ENCODE measurements around the gene ESPN. TPM values are rescaled to one million over a fixed set of nuclear protein-coding genes. Genes with fewer than 3 reads are reported as not detected.

Gene ESPN
- total RNA-seq, 2 donors from 2014 or later = 4.1 to 10.5 TPM

DNA sequence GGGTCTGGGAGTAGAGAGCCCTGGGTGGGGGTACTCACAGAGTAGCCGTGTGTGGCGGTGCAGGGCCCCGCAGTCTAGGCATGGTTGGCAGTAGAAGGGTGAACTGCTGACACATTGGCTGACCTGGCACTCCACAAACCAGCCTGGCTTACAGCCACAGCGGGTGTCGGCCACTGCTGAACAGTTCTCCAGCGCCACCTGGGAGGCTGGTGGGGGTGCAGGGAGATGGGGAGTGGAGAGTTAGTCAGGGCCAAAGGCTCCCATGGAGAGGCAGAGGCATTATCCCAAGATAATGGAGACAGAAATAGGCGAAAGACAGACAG is 39.9 kb downstream of the ESPN start:
- no peak overlapping the region for H3K9ac ChIP-seq (ENCODE audit: extremely low read depth, low read length, poor library complexity, severe bottlenecking)
- peaks cover 2% of the 10 kb centered on the region for H3K4me1 Mint-ChIP-seq
- H3K9me3 ChIP-seq (ENCODE audit: control insufficient read depth, low read length) = no peaks in the 10 kb centered on the region
- H3K9me3 Mint-ChIP-seq = no peaks in the 10 kb centered on the region
- no peak overlapping the region for H3K27ac Mint-ChIP-seq
- H3K27me3 Mint-ChIP-seq (ENCODE audit: insufficient read depth) = peaks cover 17% of the 10 kb centered on the region
- WGBS, 2 experiments (ENCODE audit: insufficient coverage in 1 of 2, insufficient read length in 1 of 2) = 85 to 94% methylated on average over 5 to 7 of the region's 7 CpGs
- peak; percentile 80 for DNase-seq
- H3K36me3 Mint-ChIP-seq (ENCODE audit: low read depth) = peaks cover 41% of the 10 kb centered on the region
- no peaks in the 10 kb centered on the region for H3K27me3 ChIP-seq (ENCODE audit: control insufficient read depth, insufficient read depth, low read length, poor library complexity, severe bottlenecking)
- H3K4me3 ChIP-seq (ENCODE audit: low read length) = no peak overlapping the region
- H3K4me3 Mint-ChIP-seq = no peak overlapping the region
- H3K4me1 ChIP-seq (ENCODE audit: control insufficient read depth, insufficient read depth, low read length) = no peaks in the 10 kb centered on the region
- H3K27ac ChIP-seq (ENCODE audit: low read depth, low read length) = no peak overlapping the region
- no peak for TF ChIP-seq CTCF (conservative IDR thresholded peaks at IDR 0.05)
- H3K36me3 ChIP-seq (ENCODE audit: control insufficient read depth, insufficient read depth, low read length) = peaks cover 10% of the 10 kb centered on the region

DNA sequence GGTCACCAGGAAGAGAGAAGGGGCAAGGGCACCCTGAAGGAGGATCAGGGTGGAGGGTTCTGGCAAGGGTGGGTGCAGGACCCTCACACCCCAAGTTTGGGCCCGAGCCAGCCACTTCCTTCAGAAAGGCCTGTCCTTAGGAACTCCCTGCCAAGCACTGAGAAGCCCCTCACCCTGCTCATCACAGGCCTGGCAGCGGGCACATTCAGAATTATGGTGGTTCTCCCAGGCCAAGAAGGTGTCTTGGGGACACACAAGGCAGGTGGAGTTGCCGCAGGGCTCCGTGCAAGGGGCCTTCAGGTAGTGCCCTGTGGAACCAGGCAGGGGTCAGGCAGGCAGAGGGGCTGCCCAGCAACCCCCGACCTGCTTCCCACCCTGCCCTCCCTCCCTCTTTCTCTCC is 40.3 kb downstream of the ESPN start:
- H3K27ac Mint-ChIP-seq = no peak overlapping the region
- H3K4me1 Mint-ChIP-seq = peaks cover 2% of the 10 kb centered on the region
- no peak overlapping the region for H3K9ac ChIP-seq (ENCODE audit: extremely low read depth, low read length, poor library complexity, severe bottlenecking)
- no peak overlapping the region for H3K4me3 Mint-ChIP-seq
- no peak for DNase-seq
- 86 to 93% methylated on average over 5 of the region's 5 CpGs for WGBS, 2 experiments (ENCODE audit: insufficient coverage in 1 of 2, insufficient read length in 1 of 2)
- H3K27me3 Mint-ChIP-seq (ENCODE audit: insufficient read depth) = peaks cover 16% of the 10 kb centered on the region
- no peaks in the 10 kb centered on the region for H3K9me3 ChIP-seq (ENCODE audit: control insufficient read depth, low read length)
- no peaks in the 10 kb centered on the region for H3K9me3 Mint-ChIP-seq
- H3K27me3 ChIP-seq (ENCODE audit: control insufficient read depth, insufficient read depth, low read length, poor library complexity, severe bottlenecking) = no peaks in the 10 kb centered on the region
- no peaks in the 10 kb centered on the region for H3K4me1 ChIP-seq (ENCODE audit: control insufficient read depth, insufficient read depth, low read length)
- H3K36me3 Mint-ChIP-seq (ENCODE audit: low read depth) = peaks cover 45% of the 10 kb centered on the region
- no peak for TF ChIP-seq CTCF (conservative IDR thresholded peaks at IDR 0.05)
- H3K4me3 ChIP-seq (ENCODE audit: low read length) = no peak overlapping the region
- no peak overlapping the region for H3K27ac ChIP-seq (ENCODE audit: low read depth, low read length)
- peaks cover 14% of the 10 kb centered on the region for H3K36me3 ChIP-seq (ENCODE audit: control insufficient read depth, insufficient read depth, low read length)

DNA sequence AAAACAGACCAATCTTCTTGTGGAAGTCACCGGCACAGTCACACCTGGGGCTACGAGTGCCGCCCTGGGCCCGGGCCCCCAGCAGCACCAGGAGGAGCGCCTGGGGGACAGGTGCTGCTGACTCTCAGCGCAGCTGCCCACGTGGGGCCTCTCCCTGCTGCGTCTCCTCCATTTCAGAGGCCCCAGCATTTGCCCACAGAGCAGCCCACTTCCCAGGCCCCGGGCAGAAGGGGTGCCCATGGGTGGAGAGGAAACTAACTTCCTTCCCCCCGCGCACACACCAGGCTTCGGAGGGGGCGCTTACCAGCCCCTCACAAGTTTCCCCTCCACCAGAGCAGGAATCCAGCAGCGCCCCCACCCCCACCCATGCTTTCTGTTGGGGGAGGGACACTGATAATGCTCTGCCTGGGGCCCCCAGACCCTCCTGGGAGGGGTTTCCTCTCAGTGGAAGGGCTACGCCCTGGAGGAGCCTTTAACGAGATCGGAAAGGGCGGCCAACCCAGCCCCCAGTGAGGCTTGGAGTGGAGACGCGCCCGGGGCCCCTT is 41.0 kb downstream of the ESPN start:
- Mint-ChIP-seq H3K4me1 (peaks cover 2% of the 10 kb centered on the region), H3K36me3 (ENCODE audit: low read depth) (peaks cover 51% of the 10 kb centered on the region), H3K27me3 (ENCODE audit: insufficient read depth) (peaks cover 16% of the 10 kb centered on the region), H3K4me3 (no peak overlapping the region), H3K9me3 (no peaks in the 10 kb centered on the region), H3K27ac (no peak overlapping the region)
- H3K4me1 ChIP-seq (ENCODE audit: control insufficient read depth, insufficient read depth, low read length) = no peaks in the 10 kb centered on the region
- no peak overlapping the region for H3K27ac ChIP-seq (ENCODE audit: low read depth, low read length)
- no peaks in the 10 kb centered on the region for H3K9me3 ChIP-seq (ENCODE audit: control insufficient read depth, low read length)
- no peak overlapping the region for H3K4me3 ChIP-seq (ENCODE audit: low read length)
- no peak for DNase-seq
- no peak for TF ChIP-seq CTCF (conservative IDR thresholded peaks at IDR 0.05)
- H3K36me3 ChIP-seq (ENCODE audit: control insufficient read depth, insufficient read depth, low read length) = peaks cover 14% of the 10 kb centered on the region
- H3K9ac ChIP-seq (ENCODE audit: extremely low read depth, low read length, poor library complexity, severe bottlenecking) = no peak overlapping the region
- WGBS, 2 experiments (ENCODE audit: insufficient coverage in 1 of 2, insufficient read length in 1 of 2) = 85 to 89% methylated on average over 16 to 21 of the region's 21 CpGs
- H3K27me3 ChIP-seq (ENCODE audit: control insufficient read depth, insufficient read depth, low read length, poor library complexity, severe bottlenecking) = no peaks in the 10 kb centered on the region
